HepG2 (cell line): ENCODE data around the gene RHOC. TPM values are rescaled to one million over a fixed set of nuclear protein-coding genes. Genes with fewer than 3 reads are reported as not detected.

Source experiments
- ETV6 ChIP-seq: sonication (generic); formaldehyde crosslinking; conservative IDR thresholded peaks from 2 replicates; pipeline ENCODE4 v1.4.0; 2020; ENCODE audit warnings: missing genetic modification reagents
- FOXM1 ChIP-seq: sonication (generic); formaldehyde crosslinking; IDR thresholded peaks from 2 replicates; pipeline ENCODE4 v1.5.0; 2020; ENCODE audit warnings: missing genetic modification reagents
- HNF1A ChIP-seq, 2 experiments: sonication (generic) in 1 of 2; formaldehyde crosslinking in 1 of 2; IDR thresholded peaks; 2 replicates each; pipeline versions ENCODE4 v1.4.0 to v1.6.1; 2016 to 2020; ENCODE audit warnings: borderline replicate concordance in 1 of 2, low read depth in 1 of 2, mild to moderate bottlenecking in 1 of 2, missing genetic modification reagents in 1 of 2
- HNF4G ChIP-seq, 2 experiments: sonication (generic) in 1 of 2; formaldehyde crosslinking in 1 of 2; IDR thresholded peaks; 2 replicates each; pipeline versions ENCODE4 v1.4.0 to v1.6.1; 2011 to 2020; ENCODE audit warnings: borderline replicate concordance in 2 of 2, low read depth in 2 of 2, mild to moderate bottlenecking in 2 of 2, low read length in 1 of 2, missing genetic modification reagents in 1 of 2, moderate library complexity in 1 of 2
- IRF1 ChIP-seq: sonication (generic); formaldehyde crosslinking; IDR thresholded peaks from 2 replicates; pipeline ENCODE4 v1.4.0; 2020; ENCODE audit warnings: low read depth, mild to moderate bottlenecking, missing genetic modification reagents
- KAT7 ChIP-seq: IDR thresholded peaks from 2 replicates; pipeline ENCODE4 v1.6.1; 2018; ENCODE audit warnings: borderline replicate concordance, missing compliant biosample characterization
- NCOR1 ChIP-seq: fragments of 200-600 bp; sonication (generic); IDR thresholded peaks from 2 replicates; pipeline ENCODE4 v1.7.0; 2017; ENCODE audit warnings: antibody characterized with exemption, low read length, borderline replicate concordance
- NPAS2 ChIP-seq: sonication (generic); formaldehyde crosslinking; IDR thresholded peaks from 2 replicates; pipeline ENCODE4 v1.8.0; 2022; ENCODE audit warnings: mild to moderate bottlenecking, missing genetic modification reagents, borderline replicate concordance
- PHF8 ChIP-seq: sonication (generic); formaldehyde crosslinking; IDR thresholded peaks from 2 replicates; pipeline ENCODE4 v1.5.0; 2020; ENCODE audit warnings: missing genetic modification reagents
- POLR2AphosphoS2 ChIP-seq: IDR thresholded peaks from 2 replicates; pipeline ENCODE4 v1.6.1; 2011; ENCODE audit warnings: low read depth, low read length, improper control_type of control experiment
- PTBP1 ChIP-seq: fragments of 200-400 bp; formaldehyde crosslinking; IDR thresholded peaks from 2 replicates; pipeline ENCODE4 v1.6.1; 2018; ENCODE audit warnings: low read length, low read depth; ENCODE audit not compliant: poor library complexity, severe bottlenecking
- SP5 ChIP-seq: IDR thresholded peaks from 2 replicates; pipeline ENCODE4 v1.6.1; 2016; ENCODE audit warnings: low read depth, borderline replicate concordance
- SRSF9 ChIP-seq: fragments of 200-400 bp; formaldehyde crosslinking; IDR thresholded peaks from 2 replicates; pipeline ENCODE4 v1.6.1; 2018; ENCODE audit warnings: borderline replicate concordance, mild to moderate bottlenecking, low read depth, low read length; ENCODE audit not compliant: insufficient read depth, poor library complexity, severe bottlenecking
- TFDP2 ChIP-seq: sonication (generic); formaldehyde crosslinking; IDR thresholded peaks from 2 replicates; pipeline ENCODE4 v1.4.0; 2020; ENCODE audit warnings: missing genetic modification reagents
- ZBTB7A ChIP-seq: sonication (generic); formaldehyde crosslinking; IDR thresholded peaks from 2 replicates; pipeline ENCODE4 v1.8.0; 2022; ENCODE audit warnings: mild to moderate bottlenecking, missing genetic modification reagents
- ZNF138 ChIP-seq: sonication (generic); formaldehyde crosslinking; IDR thresholded peaks from 2 replicates; pipeline ENCODE4 v1.5.0; 2020; ENCODE audit warnings: mild to moderate bottlenecking, low read depth, missing genetic modification reagents
- ZNF468 ChIP-seq: sonication (generic); formaldehyde crosslinking; IDR thresholded peaks from 2 replicates; pipeline ENCODE4 v1.8.0; 2022; ENCODE audit warnings: mild to moderate bottlenecking, moderate library complexity, missing genetic modification reagents
- ZNF576 ChIP-seq: sonication (generic); formaldehyde crosslinking; IDR thresholded peaks from 2 replicates; pipeline ENCODE4 v1.4.0; 2020; ENCODE audit warnings: mild to moderate bottlenecking, missing genetic modification reagents
- ZNF850 ChIP-seq: sonication (generic); formaldehyde crosslinking; conservative IDR thresholded peaks from 2 replicates; pipeline ENCODE4 v1.9.0; 2021; ENCODE audit warnings: mild to moderate bottlenecking, missing genetic modification reagents
- polyA plus RNA-seq, 8 experiments: library from polyadenylated mRNA; depleted of rRNA in 3 of 8; stranded (reverse) in 7 of 8; unstranded in 1 of 8; fragments of >200 nt; fragmentation: Illumina TruSeq in 4 of 8; extraction: Trizol in 4 of 8; gene quantifications; 2 replicates each; pipeline versions ENCODE4 v1.2.1 to v1.2.3, GENCODE V29; 2011 to 2016; ENCODE audit warnings: low read depth in 4 of 8, missing spikeins in 1 of 8, mixed read lengths in 1 of 8; ENCODE audit not compliant: insufficient read depth in 1 of 8
- total RNA-seq, 5 experiments: library from RNA; depleted of rRNA; stranded (reverse); fragments of >200 nt; fragmentation: Illumina TruSeq; extraction: Trizol; gene quantifications; 2 replicates each; pipeline ENCODE4 v1.2.3, GENCODE V29; 2016; ENCODE audit warnings: low read depth in 1 of 5

The RHOC gene
- total and polyA plus RNA-seq, 2 of the 13 experiments (the other 11 are each of a cell fraction or from before 2014, with no cell fraction given): 64.3 to 182 TPM

GRCh38 chr1:112674986-112675727 lies 31.8 kb downstream of the RHOC start (continued):
- TF ChIP-seq FOXM1 (no peak), NCOR1 (no peak), HNF1A (IDR thresholded peaks at IDR 0.05; ENCODE audit: low read depth) (no peak), HNF1A (CRISPR knock-in tag; IDR thresholded peaks at IDR 0.05; ENCODE audit: borderline replicate concordance) (no peak), ZNF468 (CRISPR knock-in tag) (no peak), KAT7 (CRISPR knock-in tag) (no peak; the same call in 1 of the 2 replicates), ZNF576 (CRISPR knock-in tag) (no peak), HNF4G (IDR thresholded peaks at IDR 0.05; ENCODE audit: borderline replicate concordance, low read depth, low read length) (no peak), HNF4G (CRISPR knock-in tag; IDR thresholded peaks at IDR 0.05; ENCODE audit: borderline replicate concordance, low read depth) (no peak), IRF1 (CRISPR knock-in tag) (peak; percentile 23; the same call in 1 of the 2 replicates), PHF8 (CRISPR knock-in tag) (0 out of 2 replicates have a peak, but pooled peaks have one; percentile 29), POLR2AphosphoS2 (no peak), TFDP2 (CRISPR knock-in tag) (peak; percentile 54), ETV6 (CRISPR knock-in tag) (no peak), NPAS2 (CRISPR knock-in tag) (no peak), PTBP1 (peak; percentile 16), ZBTB7A (CRISPR knock-in tag) (no peak), SP5 (CRISPR knock-in tag) (no peak), SRSF9 (no peak), ZNF850 (no peak), ZNF138 (CRISPR knock-in tag) (0 out of 2 replicates have a peak, but pooled peaks have one; percentile 18)
